Measurements from ENCODE around the gene PADI3. TPM values are rescaled to one million over a fixed set of nuclear protein-coding genes. Genes with fewer than 3 reads are reported as not detected.

Gene PADI3
- total RNA-seq, 4 donors from 2014 or later: not detected

DNA sequence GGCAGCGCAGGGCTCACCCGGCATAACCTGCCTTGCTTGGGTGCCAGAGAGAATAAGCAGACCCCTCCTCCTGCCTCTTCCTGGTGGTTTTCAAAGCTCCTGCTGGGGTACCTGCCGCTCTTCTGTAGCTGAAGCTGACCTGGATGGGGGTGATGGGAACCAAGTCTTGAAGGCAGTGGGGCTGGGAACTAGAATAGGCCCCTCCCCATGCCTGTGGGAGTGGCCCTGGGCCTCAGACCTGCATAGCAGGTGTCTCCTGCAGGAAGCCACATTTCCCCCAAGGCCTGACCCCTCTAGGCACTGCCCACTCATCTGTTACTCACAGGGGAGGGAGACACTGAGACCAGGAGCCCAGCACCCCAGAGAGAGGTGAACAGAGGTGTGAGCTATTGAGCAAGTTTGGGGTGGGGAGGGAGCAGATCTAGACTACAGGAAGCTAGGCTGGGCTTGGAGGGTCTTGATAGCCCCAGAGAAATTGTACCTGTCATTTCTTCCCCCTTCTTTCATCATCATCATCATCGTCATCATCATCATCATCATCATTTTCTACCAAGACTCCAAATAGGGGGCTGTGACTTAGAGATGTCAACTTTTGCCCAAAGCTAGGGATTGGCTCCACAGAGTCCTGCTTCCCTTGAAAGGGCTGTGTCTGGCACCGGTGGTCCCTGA, 33.9 kb upstream of the PADI3 start:
- no peak for ATAC-seq (ENCODE audit: low FRiP score)
- TF ChIP-seq, protein P1, sequence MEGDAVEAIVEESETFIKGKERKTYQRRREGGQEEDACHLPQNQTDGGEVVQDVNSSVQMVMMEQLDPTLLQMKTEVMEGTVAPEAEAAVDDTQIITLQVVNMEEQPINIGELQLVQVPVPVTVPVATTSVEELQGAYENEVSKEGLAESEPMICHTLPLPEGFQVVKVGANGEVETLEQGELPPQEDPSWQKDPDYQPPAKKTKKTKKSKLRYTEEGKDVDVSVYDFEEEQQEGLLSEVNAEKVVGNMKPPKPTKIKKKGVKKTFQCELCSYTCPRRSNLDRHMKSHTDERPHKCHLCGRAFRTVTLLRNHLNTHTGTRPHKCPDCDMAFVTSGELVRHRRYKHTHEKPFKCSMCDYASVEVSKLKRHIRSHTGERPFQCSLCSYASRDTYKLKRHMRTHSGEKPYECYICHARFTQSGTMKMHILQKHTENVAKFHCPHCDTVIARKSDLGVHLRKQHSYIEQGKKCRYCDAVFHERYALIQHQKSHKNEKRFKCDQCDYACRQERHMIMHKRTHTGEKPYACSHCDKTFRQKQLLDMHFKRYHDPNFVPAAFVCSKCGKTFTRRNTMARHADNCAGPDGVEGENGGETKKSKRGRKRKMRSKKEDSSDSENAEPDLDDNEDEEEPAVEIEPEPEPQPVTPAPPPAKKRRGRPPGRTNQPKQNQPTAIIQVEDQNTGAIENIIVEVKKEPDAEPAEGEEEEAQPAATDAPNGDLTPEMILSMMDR (IDR thresholded peaks at IDR 0.05): no peak
- no peak for DNase-seq (ENCODE audit: low spot score)

DNA sequence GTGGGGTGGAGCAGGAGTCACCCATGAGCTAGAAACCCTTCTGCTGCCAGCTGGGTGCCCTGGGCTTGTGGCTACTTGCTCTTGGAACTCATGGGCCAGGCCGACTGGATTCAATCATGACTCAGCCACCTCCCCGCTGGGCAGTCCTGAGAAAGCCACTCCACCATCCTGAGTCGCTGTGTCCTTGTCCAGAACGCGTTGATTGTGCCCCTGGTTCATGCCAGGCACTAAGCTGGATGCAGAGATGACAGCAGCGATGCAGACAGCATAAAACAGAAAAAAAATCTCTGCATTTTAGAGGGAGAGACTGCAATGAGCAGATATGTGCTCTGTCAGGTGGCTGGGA, 33.4 kb upstream of the PADI3 start:
- DNase-seq (ENCODE audit: low spot score) (no peak), ATAC-seq (ENCODE audit: low FRiP score) (no peak)
- TF ChIP-seq, protein P1 (IDR thresholded peaks at IDR 0.05): no peak

DNA sequence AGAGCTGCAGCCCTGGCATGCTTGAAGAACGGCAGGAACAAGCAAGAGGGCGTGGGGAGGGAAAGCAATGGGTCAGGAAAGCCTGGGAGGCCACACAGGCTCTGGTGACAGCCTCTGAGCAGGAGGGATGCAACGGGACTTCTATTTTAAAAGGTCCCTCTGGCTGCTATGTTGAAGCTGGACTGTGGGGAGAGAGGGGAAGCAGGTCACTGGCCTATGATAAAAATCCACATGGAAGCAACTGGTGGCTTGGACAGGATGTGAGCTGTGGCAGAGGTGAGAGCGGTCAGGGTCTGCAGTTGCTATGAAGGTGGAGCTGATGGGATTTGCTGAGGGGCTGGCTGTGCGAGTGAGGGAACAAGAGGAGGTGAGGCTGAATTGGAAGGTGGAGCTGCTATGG, 32.8 kb upstream of the PADI3 start:
- ATAC-seq (ENCODE audit: low FRiP score) (no peak), DNase-seq (ENCODE audit: low spot score) (no peak)
- TF ChIP-seq, protein P1 (IDR thresholded peaks at IDR 0.05): no peak

DNA sequence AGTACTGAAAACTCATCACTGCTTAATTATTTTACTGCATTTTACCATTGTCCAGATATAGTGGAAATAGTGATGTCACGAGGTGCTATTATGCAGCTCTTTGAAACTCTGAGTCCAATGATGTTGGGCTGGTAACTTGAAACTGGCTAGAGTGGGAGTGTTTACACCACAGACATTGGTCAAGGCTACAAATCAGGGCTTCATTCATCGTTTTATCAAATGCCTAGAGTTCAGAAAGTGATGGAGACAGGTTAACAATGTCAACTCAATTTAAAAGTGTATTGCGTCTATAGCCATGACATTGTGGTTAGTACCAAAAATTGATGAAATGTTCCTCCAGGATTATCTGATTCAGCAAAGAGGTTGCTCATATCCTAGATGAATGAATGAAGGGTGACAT, 31.3 kb upstream of the PADI3 start:
- ATAC-seq (ENCODE audit: low FRiP score): no peak
- no peak for DNase-seq (ENCODE audit: low spot score)
- TF ChIP-seq, protein P1 (IDR thresholded peaks at IDR 0.05): no peak

DNA sequence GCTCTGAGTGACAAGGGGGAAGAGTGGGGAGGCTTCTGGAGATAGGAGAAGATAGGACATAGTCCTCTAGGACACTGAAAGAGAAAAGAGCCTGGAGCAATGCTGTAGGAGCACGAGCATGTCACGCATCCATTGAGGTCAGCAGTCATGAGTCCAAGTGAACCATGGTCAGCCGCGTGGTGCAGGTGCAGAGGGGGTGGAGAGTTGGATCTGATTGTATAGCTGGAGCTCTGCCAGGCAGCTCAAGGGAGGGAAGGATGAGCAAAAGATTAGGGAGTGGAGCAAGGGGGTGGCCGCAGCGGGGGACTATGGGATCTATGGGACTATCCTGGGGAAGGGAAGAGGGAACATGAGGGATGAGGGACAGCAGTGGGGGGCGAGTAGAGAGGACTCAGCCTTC, 30.0 kb upstream of the PADI3 start:
- ATAC-seq (ENCODE audit: low FRiP score) (no peak), DNase-seq (ENCODE audit: low spot score) (no peak)
- TF ChIP-seq, protein P1 (IDR thresholded peaks at IDR 0.05): no peak

DNA sequence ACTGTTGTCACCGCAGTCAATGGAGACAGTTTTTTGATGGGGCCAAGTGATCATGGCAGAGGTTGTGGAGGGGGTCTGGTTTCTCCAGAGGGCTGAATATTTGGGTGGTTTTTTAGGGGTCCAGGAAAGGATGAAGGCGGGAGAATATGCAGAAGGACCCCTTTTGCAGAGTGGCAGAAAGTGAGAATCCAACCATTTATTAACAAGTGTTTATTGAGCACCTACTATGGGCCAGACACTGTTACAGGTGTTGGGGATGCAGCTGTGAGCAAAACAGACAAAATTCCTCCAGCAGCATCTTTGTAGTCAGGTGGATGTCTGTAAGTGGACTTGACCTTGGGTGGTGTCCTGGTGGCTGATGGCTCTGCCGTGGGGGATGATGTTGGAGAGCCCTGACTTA, 28.6 kb upstream of the PADI3 start:
- DNase-seq (ENCODE audit: low spot score): no peak
- TF ChIP-seq, protein P1 (IDR thresholded peaks at IDR 0.05): no peak
- ATAC-seq (ENCODE audit: low FRiP score): no peak

DNA sequence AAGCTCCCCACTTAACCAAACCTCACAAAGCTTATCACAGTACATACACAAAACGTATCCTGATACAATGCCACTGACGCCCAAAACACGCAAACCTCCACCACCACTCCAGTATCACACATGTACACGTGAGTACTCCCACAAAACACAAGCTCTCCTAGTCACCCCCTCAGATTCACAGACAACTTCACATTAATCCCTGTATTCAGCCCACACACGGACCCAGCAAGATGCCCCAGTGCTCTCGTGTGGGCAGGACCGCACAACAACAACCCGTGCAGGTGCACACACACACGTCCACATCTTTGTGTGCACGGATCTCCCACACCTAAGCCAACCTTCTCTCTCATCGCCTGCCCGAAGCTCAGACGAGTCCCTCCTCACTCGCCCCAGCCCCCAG, 26.3 kb upstream of the PADI3 start:
- TF ChIP-seq, protein P1 (IDR thresholded peaks at IDR 0.05): no peak
- no peak for DNase-seq (ENCODE audit: low spot score)
- no peak for ATAC-seq (ENCODE audit: low FRiP score)
